Ishikawa (cell line): Measurements from ENCODE around the gene BDNF.

ENCODE experiments used
- CEBPB ChIP-seq: IDR thresholded peaks from 2 replicates; pipeline ENCODE4 v1.6.1; 2012
- CREB1 ChIP-seq: IDR thresholded peaks from 2 replicates; pipeline ENCODE4 v1.6.1; 2012; ENCODE audit warnings: low read depth
- EGR1 ChIP-seq: IDR thresholded peaks from 2 replicates; pipeline ENCODE4 v1.6.1; 2012
- EP300 ChIP-seq: IDR thresholded peaks from 2 replicates; pipeline ENCODE4 v1.6.1; 2012; ENCODE audit warnings: borderline replicate concordance
- FOXM1 ChIP-seq: IDR thresholded peaks from 2 replicates; pipeline ENCODE4 v1.6.1; 2012; ENCODE audit warnings: low read depth, borderline replicate concordance
- NFIC ChIP-seq: IDR thresholded peaks from 2 replicates; pipeline ENCODE4 v1.6.1; 2012
- RAD21 ChIP-seq: IDR thresholded peaks from 2 replicates; pipeline ENCODE4 v1.6.1; 2012; ENCODE audit warnings: low read depth
- TAF1 ChIP-seq: IDR thresholded peaks from 2 replicates; pipeline ENCODE4 v1.6.1; 2012; ENCODE audit warnings: low read depth, mild to moderate bottlenecking
- TCF12 ChIP-seq: IDR thresholded peaks from 2 replicates; pipeline ENCODE4 v1.6.1; 2012; ENCODE audit warnings: low read depth
- TEAD4 ChIP-seq: IDR thresholded peaks from 2 replicates; pipeline ENCODE4 v1.6.1; 2012
- YY1 ChIP-seq: IDR thresholded peaks from 2 replicates; pipeline ENCODE4 v1.6.1; 2012; ENCODE audit warnings: low read depth
- ZBTB7A ChIP-seq: IDR thresholded peaks from 2 replicates; pipeline ENCODE4 v1.6.1; 2012; ENCODE audit warnings: low read depth
- TF ChIP-seq, protein P1 (sequence below): IDR thresholded peaks from 2 replicates; pipeline ENCODE4 v1.6.1; 2012; ENCODE audit warnings: low read depth, mild to moderate bottlenecking
- TF ChIP-seq, protein P2 (sequence below): IDR thresholded peaks from 2 replicates; pipeline ENCODE4 v1.6.1; 2012
- TF ChIP-seq, protein P3 (sequence below): IDR thresholded peaks from 2 replicates; pipeline ENCODE4 v1.6.1; 2012

Gene BDNF

DNA sequence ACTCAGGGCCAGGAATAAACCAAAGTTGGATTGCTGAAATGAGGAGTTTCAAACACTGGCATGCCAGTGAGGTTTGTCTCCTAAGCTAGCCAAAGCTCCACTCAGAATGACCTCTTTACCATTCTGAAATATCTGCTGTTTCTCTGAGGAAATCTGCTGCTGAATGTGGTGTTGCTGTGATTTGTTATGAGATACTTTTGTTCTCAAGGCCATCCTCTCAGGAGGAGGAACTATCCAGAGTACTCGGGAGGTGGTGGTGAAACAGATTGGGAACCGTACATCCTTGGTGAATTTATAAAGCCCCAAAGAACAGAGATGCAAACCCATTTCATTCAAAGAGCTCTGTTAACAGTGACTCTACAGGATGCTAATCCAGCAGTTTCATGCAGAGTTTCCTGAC is 50.5 kb downstream of the BDNF start:
- TF ChIP-seq, protein P1, sequence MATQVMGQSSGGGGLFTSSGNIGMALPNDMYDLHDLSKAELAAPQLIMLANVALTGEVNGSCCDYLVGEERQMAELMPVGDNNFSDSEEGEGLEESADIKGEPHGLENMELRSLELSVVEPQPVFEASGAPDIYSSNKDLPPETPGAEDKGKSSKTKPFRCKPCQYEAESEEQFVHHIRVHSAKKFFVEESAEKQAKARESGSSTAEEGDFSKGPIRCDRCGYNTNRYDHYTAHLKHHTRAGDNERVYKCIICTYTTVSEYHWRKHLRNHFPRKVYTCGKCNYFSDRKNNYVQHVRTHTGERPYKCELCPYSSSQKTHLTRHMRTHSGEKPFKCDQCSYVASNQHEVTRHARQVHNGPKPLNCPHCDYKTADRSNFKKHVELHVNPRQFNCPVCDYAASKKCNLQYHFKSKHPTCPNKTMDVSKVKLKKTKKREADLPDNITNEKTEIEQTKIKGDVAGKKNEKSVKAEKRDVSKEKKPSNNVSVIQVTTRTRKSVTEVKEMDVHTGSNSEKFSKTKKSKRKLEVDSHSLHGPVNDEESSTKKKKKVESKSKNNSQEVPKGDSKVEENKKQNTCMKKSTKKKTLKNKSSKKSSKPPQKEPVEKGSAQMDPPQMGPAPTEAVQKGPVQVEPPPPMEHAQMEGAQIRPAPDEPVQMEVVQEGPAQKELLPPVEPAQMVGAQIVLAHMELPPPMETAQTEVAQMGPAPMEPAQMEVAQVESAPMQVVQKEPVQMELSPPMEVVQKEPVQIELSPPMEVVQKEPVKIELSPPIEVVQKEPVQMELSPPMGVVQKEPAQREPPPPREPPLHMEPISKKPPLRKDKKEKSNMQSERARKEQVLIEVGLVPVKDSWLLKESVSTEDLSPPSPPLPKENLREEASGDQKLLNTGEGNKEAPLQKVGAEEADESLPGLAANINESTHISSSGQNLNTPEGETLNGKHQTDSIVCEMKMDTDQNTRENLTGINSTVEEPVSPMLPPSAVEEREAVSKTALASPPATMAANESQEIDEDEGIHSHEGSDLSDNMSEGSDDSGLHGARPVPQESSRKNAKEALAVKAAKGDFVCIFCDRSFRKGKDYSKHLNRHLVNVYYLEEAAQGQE, result no peak
- TF ChIP-seq EGR1 (no peak), YY1 (no peak), TCF12 (no peak), NFIC (no peak), TAF1 (no peak), FOXM1 (no peak), TEAD4 (no peak), RAD21 (no peak), EP300 (no peak)
- TF ChIP-seq, protein P2, sequence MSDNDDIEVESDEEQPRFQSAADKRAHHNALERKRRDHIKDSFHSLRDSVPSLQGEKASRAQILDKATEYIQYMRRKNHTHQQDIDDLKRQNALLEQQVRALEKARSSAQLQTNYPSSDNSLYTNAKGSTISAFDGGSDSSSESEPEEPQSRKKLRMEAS, result no peak
- TF ChIP-seq, protein P3, sequence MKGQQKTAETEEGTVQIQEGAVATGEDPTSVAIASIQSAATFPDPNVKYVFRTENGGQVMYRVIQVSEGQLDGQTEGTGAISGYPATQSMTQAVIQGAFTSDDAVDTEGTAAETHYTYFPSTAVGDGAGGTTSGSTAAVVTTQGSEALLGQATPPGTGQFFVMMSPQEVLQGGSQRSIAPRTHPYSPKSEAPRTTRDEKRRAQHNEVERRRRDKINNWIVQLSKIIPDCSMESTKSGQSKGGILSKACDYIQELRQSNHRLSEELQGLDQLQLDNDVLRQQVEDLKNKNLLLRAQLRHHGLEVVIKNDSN, result no peak

DNA sequence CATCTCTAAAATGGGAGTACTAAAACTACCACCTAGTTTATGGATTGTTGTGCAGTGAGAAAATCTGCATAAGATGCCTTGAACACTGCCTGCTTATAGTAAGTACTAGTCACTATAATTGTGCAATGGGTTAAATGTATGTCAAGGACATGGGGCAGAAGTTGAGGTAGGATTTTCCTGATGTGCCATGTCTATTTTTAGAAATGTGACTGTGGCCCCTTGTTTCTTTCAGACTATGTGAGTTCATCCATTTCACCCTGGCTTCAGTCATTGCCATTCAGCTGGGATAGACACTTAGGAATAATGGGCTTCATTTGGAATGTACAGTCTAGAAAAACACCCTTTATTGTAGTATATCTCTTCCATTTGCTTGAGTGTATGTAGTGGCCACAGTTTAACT is 51.4 kb downstream of the BDNF start:
- no peak for TF ChIP-seq NFIC
- TF ChIP-seq CEBPB, result no peak
- TF ChIP-seq EP300, result no peak
- TF ChIP-seq, protein P1, result no peak
- TF ChIP-seq, protein P2, result no peak
- TF ChIP-seq, protein P3, result no peak
- TF ChIP-seq RAD21, result no peak

DNA sequence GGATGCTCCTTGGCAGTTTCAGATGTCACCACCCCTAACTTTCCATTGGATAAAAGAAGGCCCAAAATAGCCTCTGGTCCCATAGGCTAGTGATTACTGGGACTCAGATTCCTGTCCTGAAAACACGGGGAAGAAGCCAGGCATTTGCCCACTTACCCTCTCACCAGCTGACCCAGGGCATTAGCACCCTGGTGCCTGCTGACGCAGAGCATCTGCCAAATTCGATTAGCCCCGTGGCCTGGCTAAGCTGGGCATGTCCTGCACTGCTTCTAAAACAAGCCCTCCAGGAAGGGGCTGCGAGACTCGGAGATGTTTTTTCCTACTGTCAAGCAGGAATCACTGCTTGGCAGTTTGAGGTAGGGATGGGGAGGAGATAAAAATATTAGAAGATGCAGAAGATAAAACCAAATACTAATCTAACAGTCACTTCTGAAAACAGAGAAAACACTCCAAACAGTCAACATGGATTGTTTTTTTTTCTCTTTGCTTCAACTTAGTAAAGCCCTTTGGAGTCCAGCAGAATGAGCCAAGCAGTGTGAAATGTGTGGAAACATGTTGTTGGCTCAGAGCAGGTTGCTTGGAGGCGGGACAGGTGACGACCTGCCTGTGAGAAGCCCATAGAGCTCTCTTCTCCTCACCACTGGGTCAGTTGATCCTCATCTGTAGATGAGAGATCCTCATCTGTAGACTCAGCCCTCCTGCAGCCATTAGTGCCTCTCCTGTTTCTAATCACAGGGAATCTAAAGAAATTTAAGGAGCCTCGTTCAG is 54.0 kb downstream of the BDNF start:
- TF ChIP-seq, protein P3, result no peak
- TF ChIP-seq NFIC (no peak), CREB1 (no peak), CEBPB (no peak), RAD21 (no peak), YY1 (no peak), TAF1 (no peak), TEAD4 (no peak), EGR1 (no peak), ZBTB7A (no peak), FOXM1 (no peak), EP300 (no peak), TCF12 (no peak)
- TF ChIP-seq, protein P1, result no peak
- TF ChIP-seq, protein P2, result no peak

DNA sequence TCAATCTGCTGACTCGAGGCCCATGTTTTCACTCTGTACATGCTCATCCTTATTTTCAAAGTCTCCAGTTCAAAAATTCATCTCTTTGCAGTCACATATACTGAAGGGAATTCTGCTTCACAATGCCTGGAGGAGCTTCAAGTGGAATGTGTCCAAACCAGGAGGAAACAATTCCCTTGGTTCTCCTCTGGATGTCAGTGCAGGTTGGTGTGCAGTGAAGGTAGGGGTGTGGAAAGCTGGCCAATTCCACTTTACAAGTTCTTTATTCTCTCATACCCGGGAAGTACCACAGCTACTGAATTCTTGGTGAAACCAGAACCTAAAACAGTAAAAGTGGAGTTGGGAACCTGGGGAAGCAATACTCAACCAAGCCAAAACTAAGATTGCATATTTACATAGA is 57.3 kb downstream of the BDNF start:
- no peak for TF ChIP-seq ZBTB7A
- no peak for TF ChIP-seq TEAD4
- no peak for TF ChIP-seq TCF12
- no peak for TF ChIP-seq NFIC
